Measurements from ENCODE around the gene FAM114A2.

Gene FAM114A2

DNA sequence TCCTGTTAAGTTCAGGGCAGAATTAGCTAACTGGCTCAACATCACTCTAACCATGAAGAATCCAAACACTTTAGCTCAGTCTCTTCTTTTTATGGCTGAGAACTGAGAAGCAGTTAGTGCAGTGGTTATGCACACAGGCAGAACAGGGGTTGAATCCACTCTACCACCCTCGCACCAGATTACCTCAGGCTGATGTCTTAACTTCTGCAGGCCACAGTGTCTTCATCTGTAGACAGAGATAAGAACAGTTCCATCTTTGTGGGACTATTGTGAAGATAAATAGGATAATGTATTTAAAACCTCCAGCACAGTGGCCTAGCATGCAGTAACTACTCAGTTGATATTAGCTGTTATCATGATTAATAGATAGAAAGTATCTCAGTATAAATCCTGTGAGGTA lies 54.8 kb downstream of the FAM114A2 start:
- no peak for DNase-seq (ENCODE audit: low spot score)

DNA sequence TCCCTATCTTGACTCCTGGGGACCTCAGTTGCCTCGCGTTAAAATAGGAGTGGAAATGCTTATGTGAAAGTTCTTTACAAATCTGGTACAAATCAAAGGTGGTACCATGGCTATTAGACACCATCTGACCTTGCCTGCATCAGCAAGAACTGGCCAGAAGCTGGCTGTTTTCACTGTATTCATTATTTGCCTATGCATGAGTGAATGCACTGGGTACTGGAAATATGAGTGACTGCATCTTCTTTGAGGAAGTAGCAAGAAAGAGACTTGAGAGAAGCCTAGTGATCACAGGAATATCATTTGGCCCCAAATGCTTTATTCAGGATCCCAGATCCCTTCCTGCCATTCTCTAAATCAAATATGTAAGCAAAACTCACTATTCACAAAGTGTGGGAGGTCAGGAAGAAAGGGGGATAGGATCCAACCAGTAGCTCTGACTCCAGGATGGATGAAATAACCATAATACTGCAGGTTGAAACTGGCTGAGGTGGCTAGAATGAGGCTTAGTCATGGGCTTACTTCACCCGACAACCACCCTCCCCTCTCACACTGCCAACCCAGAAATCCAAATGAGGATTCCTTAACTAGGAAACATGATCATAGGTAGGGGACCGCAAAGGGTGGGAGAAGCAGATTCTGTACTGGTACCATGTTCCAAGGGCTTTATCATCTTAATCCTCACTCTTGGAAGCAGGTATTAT lies 56.7 kb downstream of the FAM114A2 start:
- DNase-seq (ENCODE audit: low spot score) = no peak

DNA sequence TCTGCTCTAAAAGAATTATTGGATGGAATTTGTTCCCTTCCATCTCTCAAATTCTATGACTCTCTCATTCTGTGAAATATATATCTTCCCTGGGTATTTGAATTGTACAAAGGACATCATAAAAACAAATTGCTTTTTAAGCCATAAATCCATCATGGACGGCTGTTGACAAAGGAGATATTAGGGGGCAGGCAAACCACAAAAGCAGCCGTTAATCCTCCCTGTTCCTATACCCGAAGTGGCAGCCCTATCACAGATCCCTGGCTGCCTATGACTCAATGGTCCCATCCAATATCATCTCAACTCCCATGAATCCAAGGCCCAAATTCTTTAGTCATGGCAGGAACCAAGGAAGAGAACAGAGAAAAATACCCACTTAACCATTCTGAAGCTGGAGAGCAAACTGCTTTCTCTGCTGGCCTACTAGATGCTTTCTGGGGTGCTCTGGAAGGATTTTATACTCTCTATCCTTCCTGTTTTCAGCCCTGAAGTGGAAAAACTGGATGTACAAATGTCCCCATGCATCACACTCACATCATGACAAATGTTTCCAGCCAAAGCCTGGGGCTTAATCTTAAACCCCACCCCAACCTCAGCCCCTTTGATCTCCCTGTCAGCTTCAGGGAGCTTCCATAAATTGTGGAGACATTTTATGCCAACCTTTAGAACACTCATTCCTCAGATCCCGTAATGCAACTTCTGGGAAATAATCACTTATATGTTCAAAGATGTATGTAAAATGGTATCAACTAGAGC lies 59.5 kb downstream of the FAM114A2 start:
- DNase-seq (ENCODE audit: low spot score) = peak; percentile 41

DNA sequence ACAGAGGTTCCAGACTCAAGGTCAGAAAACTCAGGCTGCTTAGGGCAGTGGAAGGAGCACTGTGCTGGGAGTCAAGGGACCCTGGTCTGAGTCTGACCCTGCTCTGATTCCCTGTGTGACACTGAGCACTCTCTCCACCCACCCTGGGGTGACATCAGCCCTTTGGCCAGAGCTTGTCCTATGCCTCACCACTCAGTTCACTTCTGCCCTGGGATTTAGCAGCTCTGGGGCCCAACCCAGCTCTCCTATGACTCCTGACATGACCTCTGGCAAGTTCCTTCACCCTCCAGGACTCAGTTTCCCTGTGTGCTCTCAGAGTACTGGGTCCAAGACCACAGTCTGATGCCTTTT lies 63.9 kb downstream of the FAM114A2 start:
- no peak for DNase-seq (ENCODE audit: low spot score)

DNA sequence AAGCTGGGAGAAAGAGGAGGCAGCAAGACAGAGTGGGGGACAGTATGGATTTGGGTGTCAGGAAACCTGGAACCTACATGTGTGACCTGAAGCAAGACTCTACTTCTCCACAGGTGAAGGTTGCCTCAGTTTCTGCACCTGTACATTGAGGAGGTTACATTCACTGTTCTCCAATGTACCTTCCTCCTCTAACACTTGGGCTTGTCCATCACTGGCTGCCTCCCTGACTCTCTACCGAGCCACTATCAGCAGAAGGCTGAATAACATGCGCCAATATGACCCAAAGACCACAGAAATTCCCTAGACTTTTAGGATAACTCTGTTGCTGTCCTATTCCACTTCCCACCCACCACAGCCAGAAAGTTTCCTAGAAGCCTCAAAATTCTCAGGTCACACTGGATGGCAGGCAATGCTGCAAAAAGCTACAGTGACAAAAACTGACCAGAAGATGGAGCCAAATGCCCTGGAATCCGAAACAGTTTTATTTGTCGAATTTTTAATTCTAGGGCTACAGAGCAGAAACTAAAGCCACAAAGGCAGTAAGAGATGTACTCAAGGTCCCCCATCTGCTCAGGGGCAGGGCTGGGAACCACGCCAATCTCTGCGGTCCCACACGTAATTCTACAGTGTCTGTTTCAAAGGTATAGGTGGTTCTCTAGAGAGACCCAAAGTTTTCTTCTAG lies 64.4 kb downstream of the FAM114A2 start:
- peak; percentile 50 for DNase-seq (ENCODE audit: low spot score)

DNA sequence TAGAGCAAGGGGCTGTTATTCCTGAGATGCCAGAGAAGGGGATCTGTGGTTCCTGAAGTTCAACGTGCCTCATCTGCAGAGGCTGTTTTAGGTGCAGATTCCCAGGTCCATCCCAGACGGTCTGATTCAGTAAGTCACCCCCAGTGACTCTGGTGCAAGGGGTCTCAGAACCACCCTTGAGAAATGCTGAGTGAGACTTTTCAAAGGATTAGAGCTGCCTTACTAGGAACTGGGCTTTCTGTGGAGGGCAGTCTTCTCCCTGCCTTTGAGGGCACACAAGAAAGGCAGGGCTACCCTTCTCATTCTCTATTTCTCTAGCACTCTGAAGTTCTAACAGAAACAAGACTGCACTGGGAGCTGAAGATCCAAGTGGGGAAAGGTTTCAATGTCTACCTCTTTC lies 66.5 kb downstream of the FAM114A2 start:
- DNase-seq (ENCODE audit: low spot score) = no peak

DNA sequence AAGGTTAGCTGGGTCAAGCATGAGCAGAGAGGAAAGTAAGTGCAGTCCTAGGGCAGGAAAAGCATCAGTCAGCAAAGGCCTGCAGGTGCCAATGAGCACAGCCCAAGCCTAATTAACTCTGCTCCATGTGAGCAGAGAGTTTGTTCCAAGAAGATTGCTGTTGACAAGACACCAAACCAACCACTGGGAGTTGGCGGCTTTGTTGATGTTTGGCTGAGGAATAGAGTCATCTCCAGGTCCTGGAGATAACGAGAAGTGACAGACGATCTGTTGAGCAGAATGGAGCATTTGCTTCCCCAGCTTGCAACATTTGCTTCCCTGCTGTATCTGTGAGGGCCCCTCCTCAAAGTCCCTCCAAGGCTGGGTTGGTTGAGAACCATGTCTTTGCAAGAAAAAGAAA lies 68.2 kb downstream of the FAM114A2 start:
- DNase-seq (ENCODE audit: low spot score) = no peak

DNA sequence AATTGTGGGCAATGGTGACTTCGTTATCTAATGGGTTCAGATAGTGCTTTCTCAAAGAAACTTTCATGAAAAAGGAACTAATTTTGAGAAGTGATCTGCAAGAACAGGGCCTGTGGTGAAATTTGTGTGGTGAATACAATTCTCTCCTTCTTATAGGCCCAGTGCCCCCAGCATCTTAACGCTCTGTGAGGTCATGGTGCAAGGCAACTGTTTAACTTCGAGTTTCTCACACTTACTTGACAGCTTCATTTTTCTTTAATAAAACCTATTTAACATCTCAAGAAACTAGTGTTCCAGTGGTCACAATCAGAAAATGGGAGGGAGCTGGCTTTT lies 69.2 kb downstream of the FAM114A2 start:
- DNase-seq (ENCODE audit: low spot score) = no peak

DNA sequence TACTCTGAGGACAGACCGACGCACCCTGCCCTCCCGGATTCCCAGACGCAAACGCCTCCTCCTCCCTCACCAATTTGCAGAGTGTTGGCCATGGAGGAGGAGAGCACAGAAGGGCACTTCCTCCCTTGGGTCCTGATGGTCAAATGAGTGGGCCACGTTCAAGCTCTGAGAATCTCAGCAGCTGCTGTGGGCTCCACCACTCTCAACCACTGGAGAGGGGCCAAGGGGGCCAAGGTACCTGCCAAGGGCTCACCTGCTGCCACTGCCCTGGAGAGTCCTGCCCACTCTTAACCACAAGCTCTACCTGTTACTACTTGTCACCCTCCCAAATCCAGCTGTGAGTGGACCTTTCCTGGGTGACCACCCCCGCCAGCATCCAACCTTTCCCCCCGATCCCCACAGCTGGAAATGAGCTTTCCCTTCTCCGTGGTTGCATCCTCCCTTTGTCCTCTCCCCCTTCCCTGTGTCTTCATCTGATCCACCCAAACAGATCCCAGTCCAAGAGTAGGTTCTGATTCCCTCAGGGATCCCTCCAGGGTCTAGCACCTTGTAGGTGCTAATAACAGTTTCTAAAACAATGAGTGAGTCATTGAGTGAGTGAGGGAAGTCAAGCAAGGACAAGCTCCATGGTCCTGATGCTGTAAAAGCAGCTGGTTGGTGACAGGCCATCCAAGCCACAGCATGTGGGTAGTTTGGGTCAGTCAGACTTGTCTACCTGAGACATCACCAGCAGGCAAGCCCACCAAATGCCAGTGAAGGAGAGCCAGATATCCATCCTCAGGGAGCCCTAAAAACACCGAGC lies 69.7 kb downstream of the FAM114A2 start:
- DNase-seq (ENCODE audit: low spot score) = no peak

DNA sequence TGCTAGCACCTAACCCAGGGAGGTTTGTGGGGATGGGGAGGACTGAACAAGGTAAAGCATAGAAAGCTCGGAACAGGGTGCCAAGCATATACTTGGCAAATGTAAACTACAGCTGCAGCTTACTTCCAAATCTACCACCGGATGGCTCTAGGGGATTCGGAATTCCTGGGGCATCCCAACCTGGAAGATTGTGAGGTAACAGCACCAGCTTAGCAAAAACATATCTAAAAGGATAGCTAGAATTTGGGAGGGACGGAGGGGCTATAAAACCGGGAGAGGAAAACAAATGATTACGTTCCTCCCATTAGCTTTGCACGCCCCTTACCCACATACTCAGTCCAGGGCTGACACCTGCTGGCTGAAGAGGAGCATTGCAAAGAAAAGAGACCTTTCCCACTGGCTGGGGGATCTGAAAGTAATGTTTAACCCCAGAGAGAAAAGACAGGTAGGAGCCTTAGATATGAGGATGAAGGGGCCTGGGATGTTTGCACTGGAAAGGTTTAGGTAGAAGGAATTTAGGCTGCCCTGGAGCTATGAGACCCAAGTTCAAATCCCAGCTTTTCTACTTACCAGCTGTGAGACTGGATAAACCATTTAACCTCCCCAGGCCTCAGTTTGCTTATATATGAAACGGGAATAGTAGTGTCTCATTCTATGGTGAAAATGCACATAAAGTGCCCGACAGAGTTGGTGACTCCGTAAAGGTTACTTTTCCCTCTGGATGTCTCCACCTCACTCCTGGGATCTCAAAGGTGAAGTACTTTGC lies 73.6 kb downstream of the FAM114A2 start:
- DNase-seq (ENCODE audit: low spot score) = peak; percentile 66

DNA sequence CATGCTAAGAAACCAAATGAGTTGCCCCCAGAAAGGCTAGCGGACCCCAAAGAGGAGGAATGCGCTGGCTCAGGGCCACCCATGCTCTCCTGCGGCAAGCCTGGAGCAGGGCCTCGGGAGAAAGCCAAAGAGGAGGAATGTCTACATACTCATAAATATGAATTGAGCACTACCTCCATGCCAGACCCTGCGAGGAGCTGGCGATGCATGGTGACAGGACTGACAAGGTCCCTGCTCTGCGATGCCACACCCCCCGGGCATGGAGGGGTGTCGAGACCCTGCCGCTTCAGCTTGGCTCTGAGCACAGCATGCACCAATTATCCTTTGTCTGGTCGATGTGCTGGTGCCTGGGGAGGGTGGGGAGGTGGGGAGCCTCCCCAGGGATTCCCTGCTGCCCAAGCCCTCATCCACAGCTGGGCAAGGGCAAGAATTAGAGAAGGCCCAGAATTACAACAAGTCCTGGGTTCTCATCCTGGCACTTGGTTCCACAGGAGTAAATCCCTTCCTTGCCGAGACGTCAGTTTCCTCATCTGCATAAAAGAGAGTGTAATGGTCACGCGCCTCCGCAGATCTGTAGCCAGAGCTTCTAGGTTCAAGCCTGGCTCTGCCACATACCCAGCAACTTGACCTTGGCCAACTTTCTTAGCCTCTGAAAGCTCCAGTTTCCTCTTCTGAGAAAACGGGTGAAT lies 74.4 kb downstream of the FAM114A2 start:
- no peak for DNase-seq (ENCODE audit: low spot score)

DNA sequence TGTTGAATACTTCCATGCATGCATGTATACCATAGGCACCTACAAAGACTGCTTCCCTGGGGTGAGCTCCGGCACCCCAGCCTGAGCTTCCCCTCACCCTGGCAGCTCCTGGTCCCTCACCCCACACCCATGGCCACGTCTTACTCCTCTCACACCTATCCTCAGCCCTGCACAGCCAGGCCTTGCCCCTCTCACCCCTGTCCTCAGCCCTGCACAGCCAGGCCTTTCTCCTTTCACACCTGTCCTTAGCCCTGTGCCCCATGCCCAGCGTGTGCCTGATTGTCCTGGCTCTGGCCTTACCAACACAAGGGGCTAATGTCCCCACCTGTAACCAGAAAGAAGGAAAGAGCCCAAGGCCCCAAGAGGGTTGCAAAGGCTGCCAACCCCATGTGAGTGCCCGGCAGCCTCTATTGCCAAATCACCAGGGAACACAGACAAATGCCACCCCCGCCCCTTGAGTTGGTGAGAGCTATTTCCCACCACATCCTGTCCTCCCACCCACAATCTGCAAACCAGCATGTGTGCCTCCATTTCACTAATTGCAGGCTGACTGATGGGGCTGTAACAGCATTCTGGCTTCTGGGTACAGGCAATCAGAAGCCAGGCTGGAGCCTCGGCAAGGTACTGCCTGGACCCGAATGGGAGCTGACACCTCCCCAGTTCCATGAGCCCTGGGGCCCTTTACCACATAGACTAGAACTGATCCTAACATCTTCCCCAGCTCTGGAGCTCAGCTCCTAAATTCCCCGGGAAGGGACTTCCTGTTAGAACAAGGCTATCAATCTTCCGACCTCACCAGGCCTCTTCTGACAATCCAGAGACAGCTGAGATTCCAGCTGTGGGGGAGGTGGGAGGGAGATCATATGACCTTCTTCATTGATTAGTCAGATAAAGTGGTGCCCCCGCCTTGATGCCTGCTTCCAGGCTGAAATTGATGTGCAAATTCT lies 78.2 kb downstream of the FAM114A2 start:
- peak; percentile 22 for DNase-seq (ENCODE audit: low spot score)

DNA sequence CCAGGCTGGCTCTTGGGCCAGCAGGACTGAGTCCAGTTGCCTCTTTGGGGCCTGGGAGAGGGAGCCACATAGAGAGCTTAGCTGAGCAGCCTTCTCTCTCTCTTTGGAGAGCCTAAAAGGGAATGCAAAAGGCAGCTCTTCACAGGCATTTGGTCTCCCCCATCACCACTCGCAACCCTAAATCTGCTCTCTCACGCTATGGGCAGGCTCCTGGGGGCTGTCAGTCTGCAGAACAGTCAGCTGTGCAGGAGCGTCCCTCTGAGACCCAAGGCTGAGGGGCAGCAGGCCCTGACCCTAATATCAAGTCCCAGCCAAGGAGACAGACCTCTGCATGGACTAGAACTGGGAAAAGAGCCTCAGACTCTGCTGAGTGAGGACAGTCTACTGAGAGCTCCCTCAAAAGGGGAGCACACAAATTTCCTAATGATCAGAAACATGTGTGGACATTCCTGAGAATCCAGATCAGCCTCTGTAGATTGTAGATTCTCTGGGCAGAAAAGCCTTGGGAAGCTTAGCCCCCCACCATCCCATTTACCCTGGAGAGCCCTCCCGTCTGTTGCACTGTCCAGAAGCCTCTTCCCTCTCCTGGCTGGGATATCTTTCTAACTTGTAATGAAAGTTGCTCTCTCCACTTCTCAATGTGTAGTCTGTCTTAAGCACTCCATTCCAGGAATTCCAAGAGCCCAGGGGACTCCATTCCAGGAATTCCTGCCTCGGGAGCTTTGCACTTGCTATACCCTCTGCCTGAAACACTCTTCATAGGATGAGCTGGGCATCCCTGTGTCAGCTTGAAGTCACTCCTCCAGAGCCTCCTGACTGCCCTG lies 79.4 kb downstream of the FAM114A2 start:
- peak; percentile 38 for DNase-seq (ENCODE audit: low spot score)

DNA sequence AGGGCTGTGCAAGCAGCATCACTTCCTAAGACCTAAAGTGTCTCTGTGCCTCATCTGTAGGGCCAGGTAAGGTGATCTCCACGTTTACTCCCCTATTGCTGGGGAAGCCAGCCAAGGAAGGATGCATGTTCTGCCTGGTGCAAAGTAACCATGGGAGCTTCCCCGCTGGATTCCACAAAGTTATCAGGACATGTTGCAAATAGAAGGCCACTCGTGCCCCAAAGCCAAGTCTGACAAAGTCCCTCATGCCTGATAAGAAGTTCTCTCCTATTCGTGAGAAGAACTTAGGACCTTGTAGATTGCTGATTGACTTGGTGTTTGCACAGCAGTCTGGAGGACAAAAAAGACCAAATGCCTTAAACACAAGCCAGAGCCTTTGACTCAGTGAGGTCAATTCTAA lies 81.5 kb downstream of the FAM114A2 start:
- DNase-seq (ENCODE audit: low spot score) = no peak

DNA sequence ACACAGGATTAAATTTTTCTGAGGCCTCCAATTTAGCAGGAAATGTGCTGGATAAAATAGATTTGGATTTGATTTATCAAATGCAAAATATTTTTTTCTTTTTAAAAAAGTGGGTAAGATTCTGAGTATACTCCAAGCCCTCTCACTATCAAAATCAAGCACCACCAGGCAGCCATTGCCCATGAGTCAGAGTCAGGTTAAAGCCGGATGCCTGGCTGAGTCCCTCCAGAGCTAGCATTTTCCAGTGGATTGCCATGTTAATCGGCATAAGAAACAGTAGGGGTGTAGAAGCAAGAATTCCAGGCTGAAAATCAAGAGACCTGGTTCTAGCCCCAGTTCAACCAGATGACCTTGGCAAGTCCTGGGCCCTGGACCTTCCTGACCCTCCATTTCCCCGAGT lies 85.3 kb downstream of the FAM114A2 start:
- no peak for DNase-seq (ENCODE audit: low spot score)

DNA sequence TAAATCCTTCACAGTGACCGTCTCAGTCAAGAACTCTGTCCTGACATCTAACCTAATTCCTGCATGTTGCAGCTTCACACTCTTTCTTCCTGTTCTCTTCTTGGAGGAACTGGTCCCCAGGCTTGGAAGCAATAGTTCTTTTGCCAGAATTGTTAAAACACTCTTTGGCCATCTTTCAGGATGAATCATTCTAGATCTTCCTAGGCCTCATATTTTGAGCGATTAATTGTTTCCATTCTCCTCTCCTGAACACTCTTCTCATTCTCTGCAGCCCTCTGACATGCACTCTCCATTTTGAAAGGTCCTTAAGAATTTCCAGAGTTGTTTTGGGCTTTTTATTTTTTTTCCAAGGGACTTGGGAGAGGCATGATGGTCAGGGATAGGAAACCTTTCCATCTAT lies 85.8 kb downstream of the FAM114A2 start:
- DNase-seq (ENCODE audit: low spot score) = no peak

DNA sequence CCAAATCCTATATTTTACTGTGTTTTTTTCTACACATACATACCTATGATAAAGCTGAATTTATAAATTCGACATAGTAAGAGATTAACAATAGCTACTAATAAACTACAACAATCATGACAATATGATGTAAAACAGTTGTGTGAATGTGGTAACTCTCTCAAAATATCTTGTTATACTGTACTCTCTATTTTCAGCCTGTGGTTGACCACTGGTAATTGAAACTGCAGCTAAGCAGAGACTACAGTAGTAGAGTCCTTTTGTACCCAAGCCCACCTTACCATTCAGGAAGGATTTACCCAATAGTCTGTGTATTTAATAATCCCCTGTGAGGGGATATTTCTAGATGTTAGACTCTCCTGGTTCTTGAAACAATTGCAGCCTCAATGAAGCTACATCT lies 86.7 kb downstream of the FAM114A2 start:
- DNase-seq (ENCODE audit: low spot score) = no peak

DNA sequence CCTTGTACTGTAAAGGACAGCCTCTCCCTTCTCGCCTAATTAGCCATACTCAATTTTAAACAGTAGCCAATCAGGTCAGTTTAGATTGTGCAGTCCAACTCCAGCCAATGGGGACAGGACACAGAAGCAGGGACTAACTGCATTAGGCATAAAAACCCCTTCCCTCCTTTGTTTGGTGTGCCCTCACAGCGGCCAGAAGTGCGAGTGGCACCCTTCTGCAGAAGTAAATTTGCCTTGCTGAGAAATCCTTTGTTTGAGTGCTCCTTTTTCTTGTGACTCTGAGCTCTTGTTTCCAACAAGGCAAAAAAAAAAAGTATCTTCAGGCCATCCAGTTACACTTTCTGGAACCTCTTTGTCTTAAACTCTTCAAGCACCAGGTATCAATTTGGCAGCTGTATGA lies 97.4 kb downstream of the FAM114A2 start:
- no peak for DNase-seq (ENCODE audit: low spot score)
